ENCODE data around the gene ALDH3B2. TPM values are rescaled to one million over a fixed set of nuclear protein-coding genes. Genes with fewer than 3 reads are reported as not detected.

ALDH3B2 gene
- total and polyA plus RNA-seq, 2 experiments from 2014 or later: not detected

DNA sequence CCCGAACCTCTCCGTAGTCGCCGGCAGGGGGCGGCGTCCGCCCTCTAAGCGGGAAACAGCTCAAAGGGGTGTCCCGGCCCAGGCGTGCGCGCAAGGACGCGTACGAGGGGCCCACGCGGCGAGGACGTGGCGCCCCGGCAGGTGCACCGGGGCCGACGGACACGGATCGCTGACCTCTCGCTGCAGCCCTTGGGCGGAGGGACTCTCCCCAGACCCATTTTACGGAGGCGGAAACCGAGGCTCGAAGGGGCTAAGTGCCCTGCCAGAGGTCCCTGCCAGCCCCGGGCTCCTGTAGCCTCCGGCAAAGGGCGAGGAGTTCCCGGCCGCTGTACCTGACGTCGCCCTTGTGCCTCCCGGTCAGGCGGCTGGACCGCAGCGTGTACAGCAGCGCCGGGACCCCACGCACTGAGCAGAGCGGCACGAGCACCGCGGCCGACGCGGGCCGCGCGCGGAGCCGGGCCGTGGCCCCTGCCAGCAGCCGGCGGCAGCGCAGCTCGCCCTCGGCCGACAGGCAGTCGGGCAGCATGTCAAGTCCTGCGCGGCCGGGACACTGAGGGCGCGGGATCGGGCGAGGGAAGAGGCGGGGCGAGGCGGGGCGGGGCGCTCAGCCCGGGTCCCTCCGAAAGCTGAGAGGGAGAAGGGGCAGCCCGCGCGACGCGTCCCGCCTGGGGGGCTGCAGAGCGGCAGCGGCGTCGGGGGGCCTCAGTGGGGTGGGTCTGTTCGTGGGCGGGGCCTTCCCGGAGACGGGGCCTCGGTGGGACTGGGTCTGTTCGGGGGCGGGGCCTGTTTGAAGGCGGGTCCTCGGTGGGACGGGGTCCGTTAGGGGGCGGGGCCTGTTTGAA, 44.8 kb downstream of the ALDH3B2 start, which contains the start of gene NUDT8:
TSS of gene NUDT8 (minus strand) at position 552 of the 842 bp plus-strand sequence. CDS start at position 526, 26 bp downstream.
- DNase-seq (ENCODE audit: low spot score) (peak; percentile 89), ATAC-seq (peak; percentile 55)
- Mint-ChIP-seq H3K4me1 (peaks cover 15% of the 10 kb centered on the region; the same call in 2 of the 3 replicates), H3K4me3 (peak within 1 kb of the TSS; percentile 78), H3K27me3 (ENCODE audit: insufficient read depth, low read depth, poor library complexity) (peaks cover 25% of the 10 kb centered on the region), H3K9me3 (peaks cover 4% of the 10 kb centered on the region; the same call in 2 of the 3 replicates), H3K27ac (peak within 1 kb of the TSS; percentile 86), H3K36me3 (ENCODE audit: low read depth) (peaks cover 19% of the 10 kb centered on the region)
- no peaks in the 10 kb centered on the region for H4K20me1 ChIP-seq (replicated peaks; ENCODE audit: insufficient read depth)
- peak within 1 kb of the TSS; percentile 87 for H3K4me2 ChIP-seq
- H3K9me2 ChIP-seq (ENCODE audit: insufficient read depth): no peaks in the 10 kb centered on the region
- H3K4me3 ChIP-seq: peak within 1 kb of the TSS; percentile 83
- peaks cover 10% of the 10 kb centered on the region; the same call in 1 of the 2 replicates for H3K4me1 ChIP-seq (ENCODE audit: insufficient read depth)
- no peaks in the 10 kb centered on the region for H3K27me3 ChIP-seq (ENCODE audit: insufficient read depth)
- H3K36me3 ChIP-seq (ENCODE audit: insufficient read depth): no peaks in the 10 kb centered on the region
- TF ChIP-seq, protein P1, sequence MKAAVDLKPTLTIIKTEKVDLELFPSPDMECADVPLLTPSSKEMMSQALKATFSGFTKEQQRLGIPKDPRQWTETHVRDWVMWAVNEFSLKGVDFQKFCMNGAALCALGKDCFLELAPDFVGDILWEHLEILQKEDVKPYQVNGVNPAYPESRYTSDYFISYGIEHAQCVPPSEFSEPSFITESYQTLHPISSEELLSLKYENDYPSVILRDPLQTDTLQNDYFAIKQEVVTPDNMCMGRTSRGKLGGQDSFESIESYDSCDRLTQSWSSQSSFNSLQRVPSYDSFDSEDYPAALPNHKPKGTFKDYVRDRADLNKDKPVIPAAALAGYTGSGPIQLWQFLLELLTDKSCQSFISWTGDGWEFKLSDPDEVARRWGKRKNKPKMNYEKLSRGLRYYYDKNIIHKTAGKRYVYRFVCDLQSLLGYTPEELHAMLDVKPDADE (IDR thresholded peaks at IDR 0.05): no peak
- TF ChIP-seq CREB1 (CRISPR knock-in tag; IDR thresholded peaks at IDR 0.05; ENCODE audit: low read depth): peak; percentile 48; the same call in 1 of the 2 replicates
- peak; percentile 29; the same call in 1 of the 2 replicates for TF ChIP-seq POLR2AphosphoS5 (IDR thresholded peaks at IDR 0.05; ENCODE audit: low read depth)
- TF ChIP-seq, protein P2, sequence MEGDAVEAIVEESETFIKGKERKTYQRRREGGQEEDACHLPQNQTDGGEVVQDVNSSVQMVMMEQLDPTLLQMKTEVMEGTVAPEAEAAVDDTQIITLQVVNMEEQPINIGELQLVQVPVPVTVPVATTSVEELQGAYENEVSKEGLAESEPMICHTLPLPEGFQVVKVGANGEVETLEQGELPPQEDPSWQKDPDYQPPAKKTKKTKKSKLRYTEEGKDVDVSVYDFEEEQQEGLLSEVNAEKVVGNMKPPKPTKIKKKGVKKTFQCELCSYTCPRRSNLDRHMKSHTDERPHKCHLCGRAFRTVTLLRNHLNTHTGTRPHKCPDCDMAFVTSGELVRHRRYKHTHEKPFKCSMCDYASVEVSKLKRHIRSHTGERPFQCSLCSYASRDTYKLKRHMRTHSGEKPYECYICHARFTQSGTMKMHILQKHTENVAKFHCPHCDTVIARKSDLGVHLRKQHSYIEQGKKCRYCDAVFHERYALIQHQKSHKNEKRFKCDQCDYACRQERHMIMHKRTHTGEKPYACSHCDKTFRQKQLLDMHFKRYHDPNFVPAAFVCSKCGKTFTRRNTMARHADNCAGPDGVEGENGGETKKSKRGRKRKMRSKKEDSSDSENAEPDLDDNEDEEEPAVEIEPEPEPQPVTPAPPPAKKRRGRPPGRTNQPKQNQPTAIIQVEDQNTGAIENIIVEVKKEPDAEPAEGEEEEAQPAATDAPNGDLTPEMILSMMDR (conservative IDR thresholded peaks at IDR 0.05; ENCODE audit: low read depth in 2 of 2): peak; percentile 76 to 82
- TF ChIP-seq STAT1 (IDR thresholded peaks at IDR 0.05; ENCODE audit: unreplicated experiment): no peak
- peaks cover 5% of the 10 kb centered on the region; the same call in 1 of the 2 replicates for H3F3A ChIP-seq (replicated peaks; ENCODE audit: low read depth)
- no peaks in the 10 kb centered on the region for H3K79me2 ChIP-seq (replicated peaks; ENCODE audit: insufficient read depth)
- peak within 1 kb of the TSS; percentile 83 for H2AFZ ChIP-seq
- 0 out of 2 replicates have a peak within 1 kb of the TSS, but pooled peaks have one; percentile 83 for H3K27ac ChIP-seq (ENCODE audit: low read depth)

DNA sequence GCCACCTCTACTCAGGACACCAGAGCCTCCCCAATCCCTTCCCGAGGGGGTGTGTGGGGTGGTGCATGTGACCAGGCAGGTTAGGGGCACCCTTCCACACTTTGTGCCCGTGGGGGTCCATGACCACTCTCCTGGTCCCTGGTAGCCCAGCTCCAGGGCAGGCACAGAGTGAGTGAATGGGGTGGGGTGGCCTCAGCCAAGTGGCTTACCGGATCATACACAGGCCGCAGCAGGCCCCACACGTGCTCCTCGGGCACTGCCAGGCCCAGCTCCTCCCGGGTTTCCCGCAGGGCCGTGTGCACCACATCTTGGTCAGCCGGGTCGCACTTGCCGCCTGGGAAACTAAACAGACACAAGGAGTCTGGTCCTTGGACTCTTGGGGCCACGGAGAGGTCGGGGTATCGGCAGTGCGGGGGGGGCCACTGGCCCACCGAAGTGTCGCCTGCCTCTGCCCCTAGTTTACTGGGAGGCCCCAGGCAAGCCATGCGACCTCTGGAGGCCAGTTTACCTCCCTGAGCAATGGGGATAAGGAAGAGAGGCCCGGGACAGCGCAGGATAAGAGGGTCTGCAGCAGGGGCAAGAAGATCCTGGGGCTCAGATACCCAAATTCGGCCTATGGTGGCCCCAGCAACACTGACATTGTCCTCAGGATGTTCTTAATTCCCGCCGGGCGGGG, 45.6 kb downstream of the ALDH3B2 start:
- H3K27ac Mint-ChIP-seq: no peak overlapping the region
- TF ChIP-seq ZNF331 (CRISPR knock-in tag; IDR thresholded peaks at IDR 0.05; ENCODE audit: low read depth) (no peak), POLR2AphosphoS5 (IDR thresholded peaks at IDR 0.05; ENCODE audit: low read depth) (peak; percentile 6; the same call in 1 of the 2 replicates)
- H2AFZ ChIP-seq: no peak overlapping the region
- peak overlapping the region; percentile 78 for H3K4me3 Mint-ChIP-seq
- H3K4me3 ChIP-seq: peak overlapping the region; percentile 65
- DNase-seq (ENCODE audit: low spot score) (no peak), ATAC-seq (no peak)
- H3K4me2 ChIP-seq: peak overlapping the region; percentile 84
- H3K27me3 ChIP-seq (ENCODE audit: insufficient read depth): 0 out of 2 replicates have a peak, but pooled peaks cover 2% of the 10 kb centered on the region
- H3K4me1 ChIP-seq (ENCODE audit: insufficient read depth): peaks cover 10% of the 10 kb centered on the region; the same call in 1 of the 2 replicates
- no peak overlapping the region for H3K27ac ChIP-seq (ENCODE audit: low read depth)
- H3K9me2 ChIP-seq (ENCODE audit: insufficient read depth): no peaks in the 10 kb centered on the region
- H3K36me3 ChIP-seq (ENCODE audit: insufficient read depth): no peaks in the 10 kb centered on the region
- H3K79me2 ChIP-seq (replicated peaks; ENCODE audit: insufficient read depth): no peaks in the 10 kb centered on the region
- H3K36me3 Mint-ChIP-seq (ENCODE audit: low read depth): peaks cover 20% of the 10 kb centered on the region
- peaks cover 5% of the 10 kb centered on the region; the same call in 1 of the 2 replicates for H3F3A ChIP-seq (replicated peaks; ENCODE audit: low read depth)
- H4K20me1 ChIP-seq (replicated peaks; ENCODE audit: insufficient read depth): no peaks in the 10 kb centered on the region
- peaks cover 4% of the 10 kb centered on the region; the same call in 2 of the 3 replicates for H3K9me3 Mint-ChIP-seq
- peaks cover 16% of the 10 kb centered on the region for H3K4me1 Mint-ChIP-seq
- peaks cover 27% of the 10 kb centered on the region for H3K27me3 Mint-ChIP-seq (ENCODE audit: insufficient read depth, low read depth, poor library complexity)
